Suprapubic skin (tissue), 4 donors: ENCODE data around the gene IRF7. TPM values are rescaled to one million over a fixed set of nuclear protein-coding genes. Genes with fewer than 3 reads are reported as not detected.

Source experiments
- DNase-seq, 2 donors: peaks; one replicate each; pipeline ENCODE4 v3.0.0-alpha.2; 2019; ENCODE audit warnings: low spot score in 2 of 2
- H3K27ac ChIP-seq: fragments of 200-600 bp; sonication (generic); one replicate; pipeline ENCODE4 v1.5.1; 2019
- H3K27me3 ChIP-seq: fragments of 200-600 bp; sonication (generic); one replicate; pipeline ENCODE4 v1.5.1; 2019
- H3K36me3 ChIP-seq: fragments of 200-600 bp; sonication (generic); one replicate; pipeline ENCODE4 v1.5.1; 2019
- H3K4me1 ChIP-seq: fragments of 200-600 bp; sonication (generic); one replicate; pipeline ENCODE4 v1.5.1; 2019
- H3K4me3 ChIP-seq: fragments of 200-600 bp; sonication (generic); one replicate; pipeline ENCODE4 v1.5.1; 2019; ENCODE audit warnings: mild to moderate bottlenecking
- H3K9me3 ChIP-seq: fragments of 200-600 bp; sonication (generic); one replicate; pipeline ENCODE4 v1.5.1; 2019
- EP300 ChIP-seq: sonication (generic); formaldehyde crosslinking; IDR thresholded peaks from one replicate; pipeline ENCODE4 v1.6.1; 2017; ENCODE audit warnings: antibody characterized with exemption
- POLR2A ChIP-seq, 2 donors: fragments of 450-650 bp; IDR thresholded peaks; one replicate each; pipeline ENCODE4 v1.6.1; 2017; ENCODE audit warnings: antibody characterized with exemption in 2 of 2, mild to moderate bottlenecking in 2 of 2, moderate library complexity in 2 of 2
- POLR2AphosphoS5 ChIP-seq, 3 donors: sonication (generic); formaldehyde crosslinking; IDR thresholded peaks; one replicate each; pipeline ENCODE4 v1.6.1; 2017; ENCODE audit warnings: antibody characterized with exemption in 3 of 3
- WGBS: methylation state at CpG from one replicate; pipeline ENCODE4 v1.1.5; 2018; 5-methylcytosine and 5-hydroxymethylcytosine counted together
- total RNA-seq, 4 donors: library from RNA; depleted of rRNA; stranded (reverse); fragments of >200 nt; gene quantifications; one replicate each; pipeline ENCODE4 v1.1.0, GENCODE V29; 2016
- TF ChIP-seq, protein P1 (sequence below), 2 donors: fragments of 200-600 bp in 1 of 2; fragments of 450-650 bp in 1 of 2; sonication (generic) in 1 of 2; IDR thresholded peaks; one replicate each; pipeline ENCODE4 v1.5.1; 2016 to 2019; ENCODE audit warnings: antibody characterized with exemption in 2 of 2, mild to moderate bottlenecking in 1 of 2, moderate library complexity in 1 of 2

The IRF7 gene
- total RNA-seq, 4 donors from 2014 or later, result 20.9 to 34.0 (median 26.6) TPM

DNA sequence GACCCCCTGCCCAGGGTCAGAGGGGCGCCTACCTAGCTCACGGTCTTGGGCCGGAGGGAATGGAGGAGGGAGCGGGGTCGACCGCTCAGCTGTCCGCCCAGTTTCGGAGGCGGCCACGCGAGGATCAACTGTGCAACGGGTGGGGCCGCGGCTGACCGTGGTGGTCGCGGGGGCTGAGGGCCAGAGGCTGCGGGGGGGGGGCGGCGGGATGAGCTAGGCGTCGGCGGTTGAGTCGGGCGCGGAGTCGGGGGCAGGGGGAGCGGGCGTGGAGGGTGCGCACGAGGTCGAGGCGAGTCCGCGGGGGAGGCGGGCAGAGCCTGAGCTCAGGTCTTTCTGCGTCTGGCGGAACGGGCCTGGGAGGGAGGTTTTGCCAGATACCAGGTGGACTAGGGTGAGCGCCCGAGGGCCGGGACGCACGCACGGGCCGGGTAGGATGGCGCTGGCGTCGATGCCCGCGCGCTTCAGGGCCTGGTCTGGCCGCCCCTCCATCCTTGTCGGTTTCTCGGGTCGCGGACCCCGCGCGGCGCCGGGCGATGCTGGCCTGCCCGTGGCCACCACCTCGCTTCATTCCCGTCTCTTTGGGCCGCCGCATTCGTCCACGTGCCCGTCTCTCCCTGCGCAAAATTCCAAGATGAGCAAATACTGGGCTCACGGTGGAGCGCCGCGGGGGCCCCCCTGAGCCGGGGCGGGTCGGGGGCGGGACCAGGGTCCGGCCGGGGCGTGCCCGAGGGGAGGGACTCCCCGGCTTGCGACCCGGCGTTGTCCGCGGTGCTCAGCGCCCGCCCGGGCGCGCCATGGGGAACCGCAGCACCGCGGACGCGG lies 21.0 kb upstream of the IRF7 start, which contains the start of gene DRD4:
TSS of gene DRD4 (plus strand) at position 759 of the 822 bp plus-strand sequence. CDS start at position 795, 36 bp downstream.
- Histone ChIP-seq H3K4me3 (peak within 1 kb of the TSS; percentile 42), H3K9me3 (no peaks in the 10 kb centered on the region), H3K4me1 (peaks cover 27% of the 10 kb centered on the region), H3K27ac (no peak within 1 kb of the TSS), H3K36me3 (no peaks in the 10 kb centered on the region), H3K27me3 (peaks cover 39% of the 10 kb centered on the region)
- TF ChIP-seq EP300 (no peak), POLR2AphosphoS5 (IDR thresholded peaks at IDR 0.05) (no peak), POLR2A (IDR thresholded peaks at IDR 0.05) (no peak)
- TF ChIP-seq, protein P1, sequence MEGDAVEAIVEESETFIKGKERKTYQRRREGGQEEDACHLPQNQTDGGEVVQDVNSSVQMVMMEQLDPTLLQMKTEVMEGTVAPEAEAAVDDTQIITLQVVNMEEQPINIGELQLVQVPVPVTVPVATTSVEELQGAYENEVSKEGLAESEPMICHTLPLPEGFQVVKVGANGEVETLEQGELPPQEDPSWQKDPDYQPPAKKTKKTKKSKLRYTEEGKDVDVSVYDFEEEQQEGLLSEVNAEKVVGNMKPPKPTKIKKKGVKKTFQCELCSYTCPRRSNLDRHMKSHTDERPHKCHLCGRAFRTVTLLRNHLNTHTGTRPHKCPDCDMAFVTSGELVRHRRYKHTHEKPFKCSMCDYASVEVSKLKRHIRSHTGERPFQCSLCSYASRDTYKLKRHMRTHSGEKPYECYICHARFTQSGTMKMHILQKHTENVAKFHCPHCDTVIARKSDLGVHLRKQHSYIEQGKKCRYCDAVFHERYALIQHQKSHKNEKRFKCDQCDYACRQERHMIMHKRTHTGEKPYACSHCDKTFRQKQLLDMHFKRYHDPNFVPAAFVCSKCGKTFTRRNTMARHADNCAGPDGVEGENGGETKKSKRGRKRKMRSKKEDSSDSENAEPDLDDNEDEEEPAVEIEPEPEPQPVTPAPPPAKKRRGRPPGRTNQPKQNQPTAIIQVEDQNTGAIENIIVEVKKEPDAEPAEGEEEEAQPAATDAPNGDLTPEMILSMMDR (IDR thresholded peaks at IDR 0.05), result no peak
- WGBS, result 32% methylated on average over 54 of the region's 100 CpGs
- DNase-seq, result no peak

DNA sequence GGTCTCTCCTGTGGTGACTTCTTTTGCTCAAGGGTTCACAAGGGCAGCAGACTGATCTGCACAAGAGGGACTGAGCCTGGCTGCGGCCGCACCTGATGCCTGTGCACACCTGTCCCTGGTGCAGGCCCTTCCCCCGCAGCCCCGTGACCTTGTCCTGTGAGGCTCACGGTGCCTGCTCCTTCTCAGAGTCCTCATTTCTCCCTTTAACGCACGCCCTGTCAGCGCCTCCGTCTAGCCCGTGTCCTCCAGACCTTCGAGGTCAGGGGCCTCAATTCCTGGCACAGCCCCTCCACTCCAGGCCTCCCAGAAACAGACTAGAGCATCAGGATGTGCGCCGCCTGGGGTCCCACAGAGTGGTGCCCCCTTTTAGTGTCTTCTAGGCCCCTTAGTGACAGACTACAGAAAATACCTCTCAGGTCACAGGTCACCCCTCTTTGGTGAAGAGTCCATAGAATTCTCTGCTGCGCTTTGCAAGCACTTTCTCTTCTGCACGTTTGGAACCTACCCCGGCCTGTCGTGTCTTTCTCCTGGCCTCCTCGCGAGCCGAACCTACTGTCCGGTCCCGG lies 20.3 kb upstream of the IRF7 start:
- no peaks in the 10 kb centered on the region for H3K9me3 ChIP-seq
- 79% methylated on average over 19 of the region's 22 CpGs for WGBS
- H3K27ac ChIP-seq, result no peak overlapping the region
- TF ChIP-seq, protein P1 (IDR thresholded peaks at IDR 0.05), result no peak
- TF ChIP-seq POLR2A (IDR thresholded peaks at IDR 0.05), result no peak
- peaks cover 27% of the 10 kb centered on the region for H3K4me1 ChIP-seq
- no peaks in the 10 kb centered on the region for H3K36me3 ChIP-seq
- no peak for DNase-seq
- peaks cover 39% of the 10 kb centered on the region for H3K27me3 ChIP-seq
- no peak overlapping the region for H3K4me3 ChIP-seq

DNA sequence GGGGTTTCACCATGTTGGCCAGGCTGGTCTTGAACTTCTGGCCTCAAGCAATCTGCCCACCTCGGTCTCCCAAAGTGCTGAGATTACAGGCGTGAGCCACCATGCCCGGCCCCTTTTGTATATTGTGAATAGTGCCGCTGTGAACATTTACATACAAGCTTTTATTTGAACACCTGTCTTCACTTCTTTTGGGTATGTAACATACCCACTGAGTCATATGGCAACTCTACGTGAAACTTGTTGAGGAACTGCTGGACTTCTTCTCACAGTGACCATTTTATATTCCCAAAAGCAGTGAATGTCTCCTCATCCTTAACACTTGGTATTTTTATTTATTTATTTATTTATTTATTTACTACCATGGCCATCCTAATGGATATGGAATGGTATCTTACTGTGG lies 15.1 kb upstream of the IRF7 start:
- Histone ChIP-seq H3K4me1 (peaks cover 9% of the 10 kb centered on the region), H3K27ac (no peak overlapping the region), H3K27me3 (peaks cover 16% of the 10 kb centered on the region), H3K36me3 (no peaks in the 10 kb centered on the region), H3K9me3 (no peaks in the 10 kb centered on the region), H3K4me3 (no peak overlapping the region)
- no peak for DNase-seq
- WGBS, result 95% methylated on average over 5 of the region's 5 CpGs
- TF ChIP-seq, protein P1 (IDR thresholded peaks at IDR 0.05), result no peak
- TF ChIP-seq POLR2AphosphoS5 (IDR thresholded peaks at IDR 0.05), result no peak

DNA sequence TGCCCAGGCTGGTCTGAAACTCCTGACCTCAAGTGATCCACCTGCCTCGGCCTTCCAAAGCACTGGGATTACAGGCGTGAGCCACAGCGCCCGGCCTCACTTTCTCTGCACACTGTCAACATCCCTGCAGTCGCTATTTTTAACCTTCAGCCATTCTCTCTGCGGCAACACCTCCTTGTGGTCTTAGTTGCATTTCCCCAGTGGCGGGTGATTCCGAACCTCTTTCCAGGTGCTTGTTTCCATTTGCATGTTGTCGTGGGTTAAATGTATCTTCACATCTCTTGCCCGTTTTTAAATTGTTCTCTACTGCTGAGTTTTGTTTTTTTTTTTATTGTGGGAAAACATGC lies 13.5 kb upstream of the IRF7 start:
- no peak for DNase-seq
- 71% methylated on average over 10 of the region's 10 CpGs for WGBS
- no peak for TF ChIP-seq EP300
- no peak for TF ChIP-seq POLR2AphosphoS5 (IDR thresholded peaks at IDR 0.05)
- TF ChIP-seq POLR2A (IDR thresholded peaks at IDR 0.05), result no peak
- TF ChIP-seq, protein P1 (IDR thresholded peaks at IDR 0.05), result no peak

DNA sequence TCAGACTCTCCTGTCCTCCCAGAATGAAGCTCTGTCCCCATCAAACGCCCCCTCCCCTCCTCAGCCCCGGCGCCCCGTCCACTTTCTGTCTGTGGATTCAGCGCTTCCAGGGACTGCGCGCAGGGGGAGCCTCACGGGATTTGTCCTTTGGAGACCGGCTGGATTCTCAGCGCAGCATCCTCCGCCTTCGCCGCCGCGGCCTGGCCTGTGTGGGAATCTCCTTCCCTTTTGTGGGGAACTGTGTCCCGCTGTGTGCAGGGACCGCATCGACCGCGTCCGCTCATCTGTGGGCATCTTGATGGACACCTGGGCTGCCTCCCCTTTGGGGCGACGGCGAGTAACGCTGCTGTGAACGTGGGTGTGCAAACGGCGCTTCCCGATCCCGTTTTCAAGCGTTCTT lies 12.3 kb upstream of the IRF7 start:
- Histone ChIP-seq H3K27ac (no peak overlapping the region), H3K9me3 (no peaks in the 10 kb centered on the region), H3K27me3 (peaks cover 35% of the 10 kb centered on the region), H3K4me3 (no peak overlapping the region), H3K36me3 (no peaks in the 10 kb centered on the region), H3K4me1 (peaks cover 9% of the 10 kb centered on the region)
- TF ChIP-seq EP300, result no peak
- TF ChIP-seq, protein P1 (IDR thresholded peaks at IDR 0.05), result no peak
- TF ChIP-seq POLR2A (IDR thresholded peaks at IDR 0.05), result no peak
- TF ChIP-seq POLR2AphosphoS5 (IDR thresholded peaks at IDR 0.05), result no peak
- no peak for DNase-seq
- 95% methylated on average over 31 of the region's 31 CpGs for WGBS

More for the DNA sequence above, 13.5 kb upstream of the IRF7 start:
- H3K27ac ChIP-seq, result no peak overlapping the region
- no peaks in the 10 kb centered on the region for H3K9me3 ChIP-seq
- peaks cover 32% of the 10 kb centered on the region for H3K27me3 ChIP-seq
- H3K36me3 ChIP-seq, result no peaks in the 10 kb centered on the region
- no peak overlapping the region for H3K4me3 ChIP-seq
- H3K4me1 ChIP-seq, result peaks cover 9% of the 10 kb centered on the region
